ENCODE data around the gene SYCP1. TPM values are rescaled to one million over a fixed set of nuclear protein-coding genes. Genes with fewer than 3 reads are reported as not detected.

SYCP1 gene
- total RNA-seq, 1 donor from 2014 or later: not detected

GRCh38 chr1:115031595-115031994 lies 176.9 kb downstream of the SYCP1 start:
- DNase-seq (ENCODE audit: low read depth) (no peak), FAIRE-seq (no peak)
- TF ChIP-seq, protein P1, sequence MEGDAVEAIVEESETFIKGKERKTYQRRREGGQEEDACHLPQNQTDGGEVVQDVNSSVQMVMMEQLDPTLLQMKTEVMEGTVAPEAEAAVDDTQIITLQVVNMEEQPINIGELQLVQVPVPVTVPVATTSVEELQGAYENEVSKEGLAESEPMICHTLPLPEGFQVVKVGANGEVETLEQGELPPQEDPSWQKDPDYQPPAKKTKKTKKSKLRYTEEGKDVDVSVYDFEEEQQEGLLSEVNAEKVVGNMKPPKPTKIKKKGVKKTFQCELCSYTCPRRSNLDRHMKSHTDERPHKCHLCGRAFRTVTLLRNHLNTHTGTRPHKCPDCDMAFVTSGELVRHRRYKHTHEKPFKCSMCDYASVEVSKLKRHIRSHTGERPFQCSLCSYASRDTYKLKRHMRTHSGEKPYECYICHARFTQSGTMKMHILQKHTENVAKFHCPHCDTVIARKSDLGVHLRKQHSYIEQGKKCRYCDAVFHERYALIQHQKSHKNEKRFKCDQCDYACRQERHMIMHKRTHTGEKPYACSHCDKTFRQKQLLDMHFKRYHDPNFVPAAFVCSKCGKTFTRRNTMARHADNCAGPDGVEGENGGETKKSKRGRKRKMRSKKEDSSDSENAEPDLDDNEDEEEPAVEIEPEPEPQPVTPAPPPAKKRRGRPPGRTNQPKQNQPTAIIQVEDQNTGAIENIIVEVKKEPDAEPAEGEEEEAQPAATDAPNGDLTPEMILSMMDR (IDR thresholded peaks at IDR 0.05; ENCODE audit: insufficient read depth, low read length, severe bottlenecking): no peak
- Histone ChIP-seq H3K36me3 (ENCODE audit: control insufficient read depth, insufficient read depth, low read length) (no peaks in the 10 kb centered on the region), H3K27me3 (ENCODE audit: control insufficient read depth, insufficient read depth, low read length) (no peaks in the 10 kb centered on the region), H3K4me3 (ENCODE audit: low read depth, low read length) (no peak overlapping the region)

DNA sequence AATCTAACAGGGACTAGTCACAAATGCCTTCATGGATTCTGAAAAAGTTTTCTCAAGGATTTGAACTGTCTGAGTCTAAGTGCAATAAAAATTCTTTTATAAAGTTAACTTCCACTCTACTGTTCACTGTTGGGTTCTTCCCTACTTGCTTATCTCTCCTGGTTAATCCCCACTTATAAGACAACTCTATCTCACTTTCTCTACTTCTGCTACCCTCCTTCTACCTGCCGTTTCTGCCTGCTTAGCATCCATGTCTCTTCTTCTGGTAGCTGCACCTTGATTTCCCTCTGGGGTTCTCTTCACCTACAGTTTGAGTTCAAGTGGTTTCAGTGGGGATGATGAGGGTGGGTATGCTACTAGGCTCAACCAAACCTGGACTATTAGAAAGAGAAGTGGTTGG lies 181.0 kb downstream of the SYCP1 start:
- no peak for DNase-seq (ENCODE audit: low read depth)
- no peak for FAIRE-seq
- no peaks in the 10 kb centered on the region for H3K36me3 ChIP-seq (ENCODE audit: control insufficient read depth, insufficient read depth, low read length)
- H3K27me3 ChIP-seq (ENCODE audit: control insufficient read depth, insufficient read depth, low read length): no peaks in the 10 kb centered on the region
- TF ChIP-seq, protein P1 (IDR thresholded peaks at IDR 0.05; ENCODE audit: insufficient read depth, low read length, severe bottlenecking): no peak
- no peak overlapping the region for H3K4me3 ChIP-seq (ENCODE audit: low read depth, low read length)

- no peak for DNase-seq (ENCODE audit: low read depth)
- TF ChIP-seq, protein P1 (IDR thresholded peaks at IDR 0.05; ENCODE audit: insufficient read depth, low read length, severe bottlenecking): no peak
- H3K4me3 ChIP-seq (ENCODE audit: low read depth, low read length): no peak overlapping the region
- H3K27me3 ChIP-seq (ENCODE audit: control insufficient read depth, insufficient read depth, low read length): no peaks in the 10 kb centered on the region
- H3K36me3 ChIP-seq (ENCODE audit: control insufficient read depth, insufficient read depth, low read length): no peaks in the 10 kb centered on the region
- no peak for FAIRE-seq
Observed at GRCh38 chr1:115036814-115037507, 182.3 kb downstream of the SYCP1 start.

DNA sequence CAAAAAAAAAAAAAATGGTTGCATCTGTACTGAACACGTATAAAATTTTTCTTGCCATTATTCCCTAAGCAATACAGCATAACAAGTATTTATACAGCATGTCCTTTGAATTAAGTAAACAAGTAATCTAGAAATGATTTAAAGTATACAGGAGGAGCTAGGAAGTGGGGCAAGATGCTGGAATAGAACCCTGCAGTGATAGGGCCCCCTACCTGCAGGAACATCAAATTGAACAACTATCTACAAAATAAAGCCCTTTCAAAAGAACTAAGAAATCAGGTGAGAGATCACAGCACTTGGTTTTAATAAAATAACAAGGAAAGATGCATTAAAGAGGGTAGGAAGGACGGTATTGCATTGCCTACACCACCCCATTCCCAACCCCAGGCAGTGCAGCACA lies 185.8 kb downstream of the SYCP1 start:
- no peaks in the 10 kb centered on the region for H3K36me3 ChIP-seq (ENCODE audit: control insufficient read depth, insufficient read depth, low read length)
- H3K4me3 ChIP-seq (ENCODE audit: low read depth, low read length): no peak overlapping the region
- H3K27me3 ChIP-seq (ENCODE audit: control insufficient read depth, insufficient read depth, low read length): no peaks in the 10 kb centered on the region
- FAIRE-seq (no peak), DNase-seq (ENCODE audit: low read depth) (no peak)
- TF ChIP-seq, protein P1 (IDR thresholded peaks at IDR 0.05; ENCODE audit: insufficient read depth, low read length, severe bottlenecking): no peak

GRCh38 chr1:115041654-115042053 lies 187.0 kb downstream of the SYCP1 start:
- H3K4me3 ChIP-seq (ENCODE audit: low read depth, low read length): no peak overlapping the region
- H3K36me3 ChIP-seq (ENCODE audit: control insufficient read depth, insufficient read depth, low read length): no peaks in the 10 kb centered on the region
- FAIRE-seq: no peak
- H3K27me3 ChIP-seq (ENCODE audit: control insufficient read depth, insufficient read depth, low read length): no peaks in the 10 kb centered on the region
- TF ChIP-seq, protein P1 (IDR thresholded peaks at IDR 0.05; ENCODE audit: insufficient read depth, low read length, severe bottlenecking): peak; percentile 64
- DNase-seq (ENCODE audit: low read depth): peak; percentile 65

Other genes with a start within 250 kb of the SYCP1 start
- 18.2 and 31.5 TPM in 2 replicates for gene DENND2C, start 184.8 kb upstream of the SYCP1 start, total RNA-seq
- 0.13 TPM in 1 of 2 replicates, not detected in the other for gene AMPD1, start 159.3 kb upstream of the SYCP1 start, total RNA-seq
- gene NRAS, start 138.1 kb upstream of the SYCP1 start, total RNA-seq: 78.2 and 83.6 TPM in 2 replicates
- 875 and 1,184 TPM in 2 replicates for gene CSDE1, start 96.9 kb upstream of the SYCP1 start, total RNA-seq
- gene SIKE1, start 74.2 kb upstream of the SYCP1 start, total RNA-seq: 45.3 and 90.5 TPM in 2 replicates
- gene TSHB, start 175.0 kb downstream of the SYCP1 start, total RNA-seq: not detected in 2 replicates
- gene TSPAN2, start 234.6 kb downstream of the SYCP1 start, total RNA-seq: 0.13 and 0.26 TPM in 2 replicates